Activated B cell treated with CpG ODN at 0.5 μM for 24 hours (primary cell): ENCODE data around the gene FBXL7. TPM values are rescaled to one million over a fixed set of nuclear protein-coding genes. Genes with fewer than 3 reads are reported as not detected.

Experiments
- ATAC-seq: fragments of 200-7000 bp; cut with Tn5 transposase; one replicate; pipeline ENCODE4 v1.10.0; 2021; ENCODE audit warnings: low read depth, mild to moderate bottlenecking, moderate library complexity
- CTCF ChIA-PET: fragments of 350-600 bp; sonication (Branson Sonifier 250); formaldehyde crosslinking; loops from one replicate; lab custom pipeline; 2021; ENCODE audit warnings: antibody characterized with exemption; lab: Charles Lee
- POLR2A ChIA-PET: fragments of 350-600 bp; sonication (Branson Sonifier 250); formaldehyde crosslinking; loops from one replicate; lab custom pipeline; 2021; ENCODE audit warnings: antibody characterized with exemption; lab: Charles Lee
- DNase-seq: peaks from one replicate; pipeline ENCODE4 v3.0.0; 2022
- H3K27ac Mint-ChIP-seq: one replicate; pipeline ENCODE4 v1.8.0; 2020; ENCODE audit warnings: mixed read lengths
- H3K27me3 Mint-ChIP-seq: one replicate; pipeline ENCODE4 v1.8.0; 2021; ENCODE audit warnings: mixed read lengths
- H3K36me3 Mint-ChIP-seq: one replicate; pipeline ENCODE4 v1.8.0; 2021; ENCODE audit warnings: low read depth, mixed read lengths
- H3K4me1 Mint-ChIP-seq: one replicate; pipeline ENCODE4 v1.8.0; 2021; ENCODE audit warnings: mixed read lengths
- H3K4me3 Mint-ChIP-seq: one replicate; pipeline ENCODE4 v1.8.0; 2020; ENCODE audit warnings: mild to moderate bottlenecking, mixed read lengths
- H3K9me3 Mint-ChIP-seq: one replicate; pipeline ENCODE4 v1.8.0; 2020; ENCODE audit warnings: mixed read lengths
- CTCF ChIP-seq: fragments of 200-600 bp; IDR thresholded peaks from one replicate; pipeline ENCODE4 v1.8.0; 2022; ENCODE audit warnings: antibody characterized with exemption, mild to moderate bottlenecking
- intact Hi-C: fragments of 100-400 bp; cut with micrococcal nuclease; formaldehyde crosslinking; loops from one replicate; pipeline ENCODE4 v1.15.1; 2024
- total RNA-seq: library from RNA; stranded (reverse); gene quantifications from 2 replicates; pipeline ENCODE4 v1.2.3, GENCODE V29; 2022

The FBXL7 gene
- total RNA-seq, 1 donor from 2014 or later, result not detected

GRCh38 chr5:15926586-15926985 lies 426.6 kb downstream of the FBXL7 start:
- POLR2A ChIA-PET, result no interaction called here
- TF ChIP-seq CTCF, result no peak
- intact Hi-C loops, result no loop called here

DNA sequence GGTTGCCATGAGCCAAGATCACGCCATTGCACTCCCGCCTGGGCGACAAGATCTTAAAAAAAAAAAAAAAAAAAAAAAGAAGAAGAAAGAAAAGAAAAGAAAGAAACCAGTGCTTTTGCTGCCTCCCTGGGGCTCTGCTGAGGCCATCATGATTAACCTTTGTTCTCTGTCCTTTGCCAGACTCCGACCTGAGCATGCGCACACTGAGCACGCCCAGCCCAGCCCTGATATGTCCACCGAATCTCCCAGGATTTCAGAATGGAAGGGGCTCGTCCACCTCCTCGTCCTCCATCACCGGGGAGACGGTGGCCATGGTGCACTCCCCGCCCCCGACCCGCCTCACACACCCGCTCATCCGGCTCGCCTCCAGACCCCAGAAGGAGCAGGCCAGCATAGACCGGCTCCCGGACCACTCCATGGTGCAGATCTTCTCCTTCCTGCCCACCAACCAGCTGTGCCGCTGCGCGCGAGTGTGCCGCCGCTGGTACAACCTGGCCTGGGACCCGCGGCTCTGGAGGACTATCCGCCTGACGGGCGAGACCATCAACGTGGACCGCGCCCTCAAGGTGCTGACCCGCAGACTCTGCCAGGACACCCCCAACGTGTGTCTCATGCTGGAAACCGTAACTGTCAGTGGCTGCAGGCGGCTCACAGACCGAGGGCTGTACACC lies 427.9 kb downstream of the FBXL7 start:
- ATAC-seq, result no peak
- H3K4me3 Mint-ChIP-seq, result no peak overlapping the region
- H3K27me3 Mint-ChIP-seq, result no peaks in the 10 kb centered on the region
- CTCF ChIA-PET, result no interaction called here
- H3K27ac Mint-ChIP-seq, result no peak overlapping the region
- no peak for DNase-seq
- no peaks in the 10 kb centered on the region for H3K36me3 Mint-ChIP-seq
- intact Hi-C loops, result no loop called here
- no peaks in the 10 kb centered on the region for H3K4me1 Mint-ChIP-seq
- no peak for TF ChIP-seq CTCF
- H3K9me3 Mint-ChIP-seq, result peaks cover 7% of the 10 kb centered on the region
- POLR2A ChIA-PET, result no interaction called here

More at GRCh38 chr5:15926586-15926985, 426.6 kb downstream of the FBXL7 start:
- DNase-seq (no peak), ATAC-seq (no peak)
- Mint-ChIP-seq H3K27ac (no peak overlapping the region), H3K9me3 (peaks cover 6% of the 10 kb centered on the region), H3K4me1 (no peaks in the 10 kb centered on the region), H3K36me3 (no peaks in the 10 kb centered on the region), H3K27me3 (no peaks in the 10 kb centered on the region), H3K4me3 (no peak overlapping the region)
- CTCF ChIA-PET, result no interaction called here

GRCh38 chr5:15929611-15930263 lies 429.8 kb downstream of the FBXL7 start:
- ATAC-seq (no peak), DNase-seq (no peak)
- intact Hi-C loops, result no loop called here
- CTCF ChIA-PET, result no interaction called here
- no peak for TF ChIP-seq CTCF
- Mint-ChIP-seq H3K9me3 (peaks cover 7% of the 10 kb centered on the region), H3K4me3 (no peak overlapping the region), H3K4me1 (no peaks in the 10 kb centered on the region), H3K27ac (no peak overlapping the region), H3K36me3 (no peaks in the 10 kb centered on the region), H3K27me3 (no peaks in the 10 kb centered on the region)
- POLR2A ChIA-PET, result no interaction called here

GRCh38 chr5:15932066-15932465 lies 432.1 kb downstream of the FBXL7 start:
- peaks cover 10% of the 10 kb centered on the region for H3K9me3 Mint-ChIP-seq
- H3K36me3 Mint-ChIP-seq, result no peaks in the 10 kb centered on the region
- H3K4me1 Mint-ChIP-seq, result no peaks in the 10 kb centered on the region
- H3K4me3 Mint-ChIP-seq, result no peak overlapping the region
- ATAC-seq, result no peak
- CTCF ChIA-PET, result no interaction called here
- POLR2A ChIA-PET, result no interaction called here
- intact Hi-C loops, result no loop called here
- H3K27me3 Mint-ChIP-seq, result no peaks in the 10 kb centered on the region
- TF ChIP-seq CTCF, result no peak
- no peak overlapping the region for H3K27ac Mint-ChIP-seq
- DNase-seq, result no peak

GRCh38 chr5:15933259-15934207 lies 433.6 kb downstream of the FBXL7 start:
- ChIA-PET POLR2A (no interaction called here), CTCF (no interaction called here)
- TF ChIP-seq CTCF, result no peak
- H3K9me3 Mint-ChIP-seq, result peaks cover 18% of the 10 kb centered on the region
- H3K27ac Mint-ChIP-seq, result no peak overlapping the region
- DNase-seq (no peak), ATAC-seq (no peak)
- H3K27me3 Mint-ChIP-seq, result no peaks in the 10 kb centered on the region
- no peak overlapping the region for H3K4me3 Mint-ChIP-seq
- no peaks in the 10 kb centered on the region for H3K36me3 Mint-ChIP-seq
- intact Hi-C loops, result no loop called here
- H3K4me1 Mint-ChIP-seq, result no peaks in the 10 kb centered on the region
